ENCODE measurements around the gene CDKN2A.
A peak's percentile ranks its signal among the peaks of the same experiment; 100 is the strongest.

CDKN2A gene

GRCh38 chr9:21993893-21994555, at the start of gene CDKN2A:
Gene CDKN2A (minus strand): TSS chr9:21994392.
- H3K27ac Mint-ChIP-seq = peak within 1 kb of the TSS; percentile 85
- H3K9me3 Mint-ChIP-seq = no peaks in the 10 kb centered on the region
- DNase-seq = peak; percentile 59
- peaks cover 19% of the 10 kb centered on the region for H3K4me1 Mint-ChIP-seq
- ATAC-seq = peak; percentile 48
- peaks cover 4% of the 10 kb centered on the region for H3K36me3 Mint-ChIP-seq (ENCODE audit: low read depth)
- peaks cover 44% of the 10 kb centered on the region for H3K27me3 Mint-ChIP-seq
- H3K4me3 Mint-ChIP-seq = peak within 1 kb of the TSS; percentile 93

- no peaks in the 10 kb centered on the region for H3K9me3 Mint-ChIP-seq
- ATAC-seq = no peak
Measured at GRCh38 chr9:22043928-22044327, 49.7 kb upstream of the CDKN2A start.

GRCh38 chr9:22041775-22042174, 47.6 kb upstream of the CDKN2A start:
- H3K36me3 Mint-ChIP-seq (ENCODE audit: low read depth) = no peaks in the 10 kb centered on the region
- H3K27me3 Mint-ChIP-seq = peaks cover 8% of the 10 kb centered on the region
- no peaks in the 10 kb centered on the region for H3K9me3 Mint-ChIP-seq
- H3K4me1 Mint-ChIP-seq = peaks cover 31% of the 10 kb centered on the region
- no peak overlapping the region for H3K4me3 Mint-ChIP-seq
- no peak overlapping the region for H3K27ac Mint-ChIP-seq
- DNase-seq (no peak), ATAC-seq (no peak)

More at GRCh38 chr9:22043928-22044327, 49.7 kb upstream of the CDKN2A start:
- H3K4me1 Mint-ChIP-seq = peaks cover 26% of the 10 kb centered on the region
- no peaks in the 10 kb centered on the region for H3K36me3 Mint-ChIP-seq (ENCODE audit: low read depth)
- no peak for DNase-seq
- H3K27ac Mint-ChIP-seq = no peak overlapping the region
- H3K4me3 Mint-ChIP-seq = no peak overlapping the region
- peaks cover 11% of the 10 kb centered on the region for H3K27me3 Mint-ChIP-seq

GRCh38 chr9:22041344-22041743, 47.2 kb upstream of the CDKN2A start:
- Mint-ChIP-seq H3K27me3 (peaks cover 8% of the 10 kb centered on the region), H3K27ac (no peak overlapping the region), H3K4me3 (no peak overlapping the region), H3K9me3 (no peaks in the 10 kb centered on the region), H3K4me1 (peaks cover 27% of the 10 kb centered on the region), H3K36me3 (ENCODE audit: low read depth) (no peaks in the 10 kb centered on the region)
- ATAC-seq (no peak), DNase-seq (no peak)

- H3K27ac Mint-ChIP-seq = peak overlapping the region; percentile 38
- H3K4me3 Mint-ChIP-seq = no peak overlapping the region
- H3K4me1 Mint-ChIP-seq = peaks cover 29% of the 10 kb centered on the region
- H3K27me3 Mint-ChIP-seq = peaks cover 8% of the 10 kb centered on the region
- H3K36me3 Mint-ChIP-seq (ENCODE audit: low read depth) = no peaks in the 10 kb centered on the region
- DNase-seq (no peak), ATAC-seq (peak; percentile 94)
- no peaks in the 10 kb centered on the region for H3K9me3 Mint-ChIP-seq
Measured at GRCh38 chr9:22040760-22041159, 46.6 kb upstream of the CDKN2A start.

- H3K27ac Mint-ChIP-seq = no peak overlapping the region
- no peak overlapping the region for H3K4me3 Mint-ChIP-seq
- H3K4me1 Mint-ChIP-seq = peaks cover 31% of the 10 kb centered on the region
- H3K27me3 Mint-ChIP-seq = peaks cover 6% of the 10 kb centered on the region
- no peak for DNase-seq
- no peak for ATAC-seq
- no peaks in the 10 kb centered on the region for H3K9me3 Mint-ChIP-seq
- no peaks in the 10 kb centered on the region for H3K36me3 Mint-ChIP-seq (ENCODE audit: low read depth)
Measured at GRCh38 chr9:22039258-22039657, 45.1 kb upstream of the CDKN2A start.

GRCh38 chr9:22037954-22038690, 43.9 kb upstream of the CDKN2A start:
- DNase-seq (no peak), ATAC-seq (no peak)
- Mint-ChIP-seq H3K9me3 (no peaks in the 10 kb centered on the region), H3K4me3 (no peak overlapping the region), H3K4me1 (peaks cover 31% of the 10 kb centered on the region), H3K27me3 (peaks cover 6% of the 10 kb centered on the region), H3K36me3 (ENCODE audit: low read depth) (no peaks in the 10 kb centered on the region), H3K27ac (no peak overlapping the region)

- H3K36me3 Mint-ChIP-seq (ENCODE audit: low read depth) = no peaks in the 10 kb centered on the region
- H3K4me1 Mint-ChIP-seq = peaks cover 31% of the 10 kb centered on the region
- peaks cover 5% of the 10 kb centered on the region for H3K27me3 Mint-ChIP-seq
- DNase-seq (no peak), ATAC-seq (no peak)
- H3K4me3 Mint-ChIP-seq = no peak overlapping the region
- no peaks in the 10 kb centered on the region for H3K9me3 Mint-ChIP-seq
- no peak overlapping the region for H3K27ac Mint-ChIP-seq
Measured at GRCh38 chr9:22036866-22037626, 42.9 kb upstream of the CDKN2A start.

- H3K4me1 Mint-ChIP-seq = peaks cover 21% of the 10 kb centered on the region
- H3K27ac Mint-ChIP-seq = no peak overlapping the region
- ATAC-seq (peak; percentile 76), DNase-seq (no peak)
- no peak overlapping the region for H3K4me3 Mint-ChIP-seq
- no peaks in the 10 kb centered on the region for H3K9me3 Mint-ChIP-seq
- no peaks in the 10 kb centered on the region for H3K27me3 Mint-ChIP-seq
- no peaks in the 10 kb centered on the region for H3K36me3 Mint-ChIP-seq (ENCODE audit: low read depth)
Measured at GRCh38 chr9:22035591-22036011, 41.4 kb upstream of the CDKN2A start.

- Mint-ChIP-seq H3K27me3 (no peaks in the 10 kb centered on the region), H3K4me1 (peaks cover 17% of the 10 kb centered on the region), H3K27ac (no peak overlapping the region), H3K4me3 (no peak overlapping the region), H3K9me3 (no peaks in the 10 kb centered on the region), H3K36me3 (ENCODE audit: low read depth) (no peaks in the 10 kb centered on the region)
- no peak for ATAC-seq
- no peak for DNase-seq
Measured at GRCh38 chr9:22033012-22033630, 38.9 kb upstream of the CDKN2A start.

GRCh38 chr9:22031655-22032411, 37.6 kb upstream of the CDKN2A start:
- H3K4me1 Mint-ChIP-seq = peaks cover 12% of the 10 kb centered on the region
- no peaks in the 10 kb centered on the region for H3K9me3 Mint-ChIP-seq
- no peaks in the 10 kb centered on the region for H3K36me3 Mint-ChIP-seq (ENCODE audit: low read depth)
- no peaks in the 10 kb centered on the region for H3K27me3 Mint-ChIP-seq
- no peak overlapping the region for H3K4me3 Mint-ChIP-seq
- no peak for ATAC-seq
- no peak for DNase-seq
- no peak overlapping the region for H3K27ac Mint-ChIP-seq

GRCh38 chr9:22030101-22030598, 36.0 kb upstream of the CDKN2A start:
- Mint-ChIP-seq H3K4me1 (peaks cover 2% of the 10 kb centered on the region), H3K27me3 (no peaks in the 10 kb centered on the region), H3K27ac (no peak overlapping the region), H3K9me3 (no peaks in the 10 kb centered on the region), H3K36me3 (ENCODE audit: low read depth) (no peaks in the 10 kb centered on the region), H3K4me3 (no peak overlapping the region)
- ATAC-seq = no peak
- DNase-seq = no peak

- H3K4me1 Mint-ChIP-seq = peaks cover 2% of the 10 kb centered on the region
- no peaks in the 10 kb centered on the region for H3K27me3 Mint-ChIP-seq
- no peak for DNase-seq
Measured at GRCh38 chr9:22029231-22029630, 35.0 kb upstream of the CDKN2A start.

GRCh38 chr9:22028394-22028793, 34.2 kb upstream of the CDKN2A start:
- H3K4me3 Mint-ChIP-seq = no peak overlapping the region
- ATAC-seq (no peak), DNase-seq (no peak)
- no peak overlapping the region for H3K27ac Mint-ChIP-seq
- peaks cover 2% of the 10 kb centered on the region for H3K4me1 Mint-ChIP-seq
- H3K27me3 Mint-ChIP-seq = no peaks in the 10 kb centered on the region
- no peaks in the 10 kb centered on the region for H3K36me3 Mint-ChIP-seq (ENCODE audit: low read depth)
- no peaks in the 10 kb centered on the region for H3K9me3 Mint-ChIP-seq

More at GRCh38 chr9:22029231-22029630, 35.0 kb upstream of the CDKN2A start:
- H3K9me3 Mint-ChIP-seq = no peaks in the 10 kb centered on the region
- no peak for ATAC-seq
- H3K27ac Mint-ChIP-seq = no peak overlapping the region
- H3K36me3 Mint-ChIP-seq (ENCODE audit: low read depth) = no peaks in the 10 kb centered on the region
- H3K4me3 Mint-ChIP-seq = no peak overlapping the region

Data from activated naive CD8-positive, alpha-beta T cell treated with anti-CD3 and anti-CD28 coated beads, Interleukin-2, amount 50 U/mL, for 24 hours (primary cell).